HG03575 (cell line): ENCODE results near the gene OGDHL.
"Not testable (repeated sequence)": the region's sequence is repeated elsewhere in the genome, so short reads cannot be mapped to it uniquely, and the experiment has no call there.

Experiments used
- ATAC-seq: cut with Tn5 transposase; IDR thresholded peaks from one replicate; pipeline ENCODE4 v1.9.1; 2021; ENCODE audit not compliant: unreplicated experiment, insufficient number of reproducible peaks, low FRiP score; ENCODE audit errors: extremely low read depth

Gene OGDHL

GRCh38 chr10:49743464-49744075 lies 18.6 kb downstream of the OGDHL start:
- no peak for ATAC-seq

GRCh38 chr10:49742683-49743463 lies 19.2 kb downstream of the OGDHL start:
- no peak for ATAC-seq

GRCh38 chr10:49741108-49741995 lies 20.8 kb downstream of the OGDHL start:
- no peak for ATAC-seq

GRCh38 chr10:49740346-49741107 lies 21.6 kb downstream of the OGDHL start:
- ATAC-seq, result no peak

- ATAC-seq, result no peak
Observed at GRCh38 chr10:49739426-49739825, 22.7 kb downstream of the OGDHL start.

- ATAC-seq, result no peak
Observed at GRCh38 chr10:49738616-49739360, 23.3 kb downstream of the OGDHL start.

GRCh38 chr10:49737474-49738201 lies 24.5 kb downstream of the OGDHL start:
- no peak for ATAC-seq

GRCh38 chr10:49736564-49737113 lies 25.5 kb downstream of the OGDHL start:
- no peak for ATAC-seq

GRCh38 chr10:49735848-49736563 lies 26.1 kb downstream of the OGDHL start:
- ATAC-seq, result no peak

- no peak for ATAC-seq
Observed at GRCh38 chr10:49735161-49735560, 27.0 kb downstream of the OGDHL start.

GRCh38 chr10:49734676-49735075 lies 27.4 kb downstream of the OGDHL start:
- ATAC-seq, result no peak

GRCh38 chr10:49733866-49734265 lies 28.3 kb downstream of the OGDHL start:
- ATAC-seq, result no peak

- ATAC-seq, result no peak
Observed at GRCh38 chr10:49726593-49726992, 35.5 kb downstream of the OGDHL start.

- ATAC-seq, result not testable (repeated sequence)
Observed at GRCh38 chr10:49715157-49715556, 47.0 kb downstream of the OGDHL start.

- ATAC-seq, result no peak
Observed at GRCh38 chr10:49713266-49713665, 48.9 kb downstream of the OGDHL start.

- no peak for ATAC-seq
Observed at GRCh38 chr10:49711481-49711880, 50.6 kb downstream of the OGDHL start.

GRCh38 chr10:49710966-49711365 lies 51.2 kb downstream of the OGDHL start:
- ATAC-seq, result no peak
